Stimulated activated CD4-positive, alpha-beta T cell treated with anti-CD3 and anti-CD28 coated beads, Interleukin-1b, Interleukin-23, amount 100 ng/mL, for 48 hours (primary cell): Measurements from ENCODE around the gene RAB22A.

Experiments
- DNase-seq: peaks from one replicate; pipeline ENCODE4 v3.0.0-alpha.2; 2020

Gene RAB22A

GRCh38 chr20:58305061-58305460, 4.5 kb upstream of the RAB22A start:
- no peak for DNase-seq

GRCh38 chr20:58306421-58307261, 2.9 kb upstream of the RAB22A start:
- DNase-seq, result peak; percentile 61

DNA sequence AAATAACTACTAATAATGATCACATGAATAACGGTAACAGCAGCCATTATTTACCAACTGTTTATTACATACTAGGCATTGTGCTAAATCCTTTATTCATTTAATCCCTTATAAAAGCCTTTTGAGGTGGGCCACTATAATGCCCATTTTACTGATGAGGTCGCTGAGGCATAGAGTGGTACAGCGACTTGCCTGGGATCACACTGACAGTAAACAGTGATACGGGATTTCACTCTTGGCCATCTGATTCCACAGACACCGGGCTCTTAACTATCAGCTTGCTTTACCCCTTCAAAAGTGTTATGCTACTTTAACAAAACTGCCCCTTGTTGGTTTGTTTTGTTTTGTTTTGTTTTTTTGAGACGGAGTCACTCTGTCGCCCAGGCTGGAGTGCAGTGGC, 2.2 kb upstream of the RAB22A start:
- DNase-seq, result no peak

GRCh38 chr20:58308290-58308679, 1.2 kb upstream of the RAB22A start:
- DNase-seq, result no peak

DNA sequence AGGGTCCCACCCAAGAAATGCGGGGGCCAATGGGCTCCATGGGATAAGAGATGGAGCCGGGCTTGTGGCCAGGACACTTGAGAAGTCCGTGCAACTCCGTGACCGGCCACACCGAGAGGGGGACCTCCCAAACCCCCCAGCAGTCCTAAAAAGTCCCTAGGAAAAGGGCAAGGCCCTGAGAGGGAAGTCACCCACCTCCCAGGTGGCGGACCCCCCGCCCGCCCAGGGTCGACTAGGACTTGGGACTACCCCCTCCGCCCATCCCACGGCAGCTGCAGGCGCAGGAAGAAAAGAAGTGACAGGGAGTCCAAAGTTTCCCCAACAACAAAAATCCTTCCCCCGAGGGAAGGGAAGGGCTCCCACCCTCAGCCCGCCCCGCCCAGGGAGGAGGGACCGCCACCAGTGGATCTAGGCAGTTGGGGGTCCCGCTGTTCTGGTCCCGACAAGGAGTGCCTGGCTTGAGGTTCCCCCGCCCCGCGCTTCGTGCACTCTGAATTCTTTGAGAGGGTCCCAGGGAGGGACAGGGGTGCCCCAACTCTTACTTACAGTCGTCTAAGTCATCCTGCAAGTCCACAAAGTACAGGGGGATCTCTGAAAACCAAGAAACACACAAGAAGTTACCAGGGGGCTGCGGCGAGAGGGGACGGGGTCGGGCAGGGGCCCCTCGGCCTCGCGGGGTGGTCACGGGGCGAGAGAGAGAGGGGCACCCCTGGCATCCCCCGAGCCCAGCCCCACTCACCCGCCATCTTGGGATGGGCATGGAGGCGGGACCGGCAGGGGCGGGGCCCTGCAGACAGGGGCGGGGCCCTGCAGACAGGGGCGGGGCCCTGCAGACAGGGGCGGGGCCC, 611 bp upstream of the RAB22A start:
- DNase-seq, result no peak

DNA sequence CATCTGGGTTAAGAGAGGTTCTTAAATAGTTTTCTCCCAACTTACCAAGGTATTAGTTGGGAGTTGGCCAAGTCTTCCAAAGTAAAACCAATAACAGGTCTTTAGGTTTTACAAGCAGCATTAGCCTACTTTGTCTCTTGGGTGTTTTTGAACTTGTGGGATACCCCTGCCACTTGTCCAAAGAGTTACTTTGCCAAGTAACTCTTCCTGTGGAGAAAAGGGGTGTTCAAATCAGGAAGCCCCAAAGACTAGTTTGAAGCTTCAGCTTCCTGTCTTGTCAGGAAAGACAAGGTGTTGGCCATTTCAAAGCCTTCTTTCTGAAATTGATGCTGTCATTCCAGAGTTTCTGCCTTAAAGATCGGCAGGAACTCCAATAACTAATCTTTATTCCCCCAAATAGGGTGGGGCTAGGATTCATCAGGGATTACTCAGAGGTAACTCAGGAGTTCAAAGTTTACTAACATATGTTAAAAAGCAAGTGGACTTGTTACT, 822 bp downstream of the RAB22A start:
- no peak for DNase-seq

DNA sequence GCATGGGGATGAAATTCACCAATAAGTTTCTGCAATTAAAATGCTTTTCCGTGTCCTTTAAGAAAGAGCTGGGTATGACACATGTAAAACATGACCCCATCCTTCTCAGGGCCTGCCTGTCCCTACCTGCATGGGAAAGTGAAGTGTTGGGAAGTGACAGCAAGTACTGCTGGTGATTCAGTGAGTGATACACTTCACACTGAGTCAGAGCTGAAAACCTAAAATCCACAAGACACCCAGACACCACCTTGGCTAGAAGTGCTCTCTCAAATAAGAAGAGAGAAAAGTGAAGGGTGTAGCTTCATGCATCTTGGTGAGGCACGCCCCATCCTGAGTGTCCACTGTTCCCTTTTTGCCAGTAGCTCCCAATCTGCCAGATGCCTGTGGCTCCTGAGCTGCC, 3.3 kb downstream of the RAB22A start:
- peak; percentile 40 for DNase-seq

GRCh38 chr20:58313396-58313795, 3.9 kb downstream of the RAB22A start:
- no peak for DNase-seq

- DNase-seq, result no peak
Measured at GRCh38 chr20:58321205-58321604, 11.7 kb downstream of the RAB22A start.

- no peak for DNase-seq
Measured at GRCh38 chr20:58322083-58322482, 12.6 kb downstream of the RAB22A start.

GRCh38 chr20:58325912-58326311, 16.4 kb downstream of the RAB22A start:
- DNase-seq, result no peak

GRCh38 chr20:58327211-58327610, 17.7 kb downstream of the RAB22A start:
- DNase-seq, result no peak

DNA sequence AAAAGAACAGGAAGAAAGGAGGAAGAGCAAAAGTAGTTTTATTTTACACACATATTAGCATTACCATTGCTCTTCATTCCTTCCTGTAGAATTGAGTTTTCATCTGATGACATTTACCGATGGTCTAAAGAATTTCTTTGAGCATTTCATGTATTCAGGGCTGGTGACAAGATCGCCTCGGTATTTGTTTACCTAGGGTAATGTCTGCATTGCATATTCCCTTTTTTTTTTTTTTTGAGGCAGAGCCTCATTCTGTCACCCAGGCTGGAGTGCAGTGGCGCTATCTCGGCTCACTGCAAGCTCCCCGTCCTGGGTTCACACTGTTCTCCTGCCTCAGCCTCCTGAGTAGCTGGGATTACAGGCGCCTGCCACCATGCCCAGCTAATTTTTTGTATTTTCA, 19.3 kb downstream of the RAB22A start:
- no peak for DNase-seq

DNA sequence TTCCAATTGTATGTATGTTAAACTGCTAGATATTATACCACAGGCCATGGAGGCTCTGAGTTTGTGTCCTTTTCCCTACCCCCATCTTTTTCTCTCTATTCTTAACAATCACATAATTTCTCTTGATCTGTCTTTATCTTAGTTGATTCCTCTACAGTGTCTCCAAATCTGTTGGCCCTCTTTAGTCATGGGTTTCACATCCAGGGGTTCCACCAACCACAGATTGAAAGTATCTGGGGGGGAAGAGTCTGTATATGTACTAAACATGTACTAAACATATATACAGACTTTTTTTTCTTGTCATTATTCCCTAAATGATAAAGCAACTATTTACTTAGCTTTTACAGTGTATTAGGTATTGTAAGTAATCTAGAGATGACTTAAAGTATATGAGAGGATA, 20.2 kb downstream of the RAB22A start:
- no peak for DNase-seq

GRCh38 chr20:58330249-58330648, 20.7 kb downstream of the RAB22A start:
- DNase-seq, result no peak

DNA sequence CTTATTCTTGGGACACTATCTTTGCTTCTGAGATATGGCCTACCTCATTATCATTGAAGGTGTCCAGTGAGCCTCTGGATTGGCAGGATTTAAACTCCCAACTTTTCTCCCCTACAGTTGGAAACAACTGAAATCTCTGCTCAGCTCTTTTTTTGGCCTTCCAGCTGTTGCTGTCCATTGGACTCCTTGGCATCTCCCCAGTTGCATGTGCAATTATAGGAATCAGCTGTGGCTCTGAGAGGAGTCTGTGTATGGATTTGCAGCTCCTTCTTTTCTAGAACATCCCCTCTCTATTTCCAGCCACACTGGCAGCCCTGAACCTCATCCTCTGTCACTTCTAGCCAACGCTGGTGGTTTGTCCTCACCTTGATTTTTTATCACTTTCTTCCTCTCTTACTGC, 21.2 kb downstream of the RAB22A start:
- no peak for DNase-seq

GRCh38 chr20:58331961-58332551, 22.5 kb downstream of the RAB22A start:
- DNase-seq, result no peak

DNA sequence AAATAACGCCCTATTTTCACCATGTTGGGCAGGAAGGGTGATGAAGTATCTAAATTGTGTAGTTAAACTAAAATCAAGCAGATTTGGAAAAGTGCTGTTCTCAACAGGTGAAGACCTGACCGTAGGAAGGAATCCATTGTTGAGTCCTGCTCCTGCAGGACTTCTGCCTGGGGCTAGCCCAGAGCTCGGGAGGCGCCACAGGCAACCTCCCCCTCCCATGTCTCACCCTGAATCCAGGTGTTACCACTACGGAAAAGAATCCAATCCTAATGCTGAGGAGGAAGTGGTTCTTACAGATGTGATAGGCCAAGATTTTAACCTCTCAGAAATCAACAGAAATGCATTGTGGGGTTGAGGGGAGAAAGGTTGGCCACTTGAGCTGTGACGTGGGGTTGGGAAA, 30.2 kb downstream of the RAB22A start:
- no peak for DNase-seq

- DNase-seq, result no peak
Measured at GRCh38 chr20:58340151-58340550, 30.6 kb downstream of the RAB22A start.

- DNase-seq, result no peak
Measured at GRCh38 chr20:58340853-58341252, 31.3 kb downstream of the RAB22A start.

- DNase-seq, result no peak
Measured at GRCh38 chr20:58342104-58342945, 32.8 kb downstream of the RAB22A start.

GRCh38 chr20:58344741-58345140, 35.2 kb downstream of the RAB22A start:
- no peak for DNase-seq

GRCh38 chr20:58349570-58349969, 40.1 kb downstream of the RAB22A start:
- no peak for DNase-seq
